HG03442 (cell line): Measurements from ENCODE around the gene HDAC11.
"Not testable (repeated sequence)": the region's sequence is repeated elsewhere in the genome, so short reads cannot be mapped to it uniquely, and the experiment has no call there.

Source experiments
- ATAC-seq: cut with Tn5 transposase; IDR thresholded peaks from one replicate; pipeline ENCODE4 v1.9.1; 2021; ENCODE audit warnings: mild to moderate bottlenecking, moderate library complexity; ENCODE audit not compliant: unreplicated experiment

HDAC11 gene

DNA sequence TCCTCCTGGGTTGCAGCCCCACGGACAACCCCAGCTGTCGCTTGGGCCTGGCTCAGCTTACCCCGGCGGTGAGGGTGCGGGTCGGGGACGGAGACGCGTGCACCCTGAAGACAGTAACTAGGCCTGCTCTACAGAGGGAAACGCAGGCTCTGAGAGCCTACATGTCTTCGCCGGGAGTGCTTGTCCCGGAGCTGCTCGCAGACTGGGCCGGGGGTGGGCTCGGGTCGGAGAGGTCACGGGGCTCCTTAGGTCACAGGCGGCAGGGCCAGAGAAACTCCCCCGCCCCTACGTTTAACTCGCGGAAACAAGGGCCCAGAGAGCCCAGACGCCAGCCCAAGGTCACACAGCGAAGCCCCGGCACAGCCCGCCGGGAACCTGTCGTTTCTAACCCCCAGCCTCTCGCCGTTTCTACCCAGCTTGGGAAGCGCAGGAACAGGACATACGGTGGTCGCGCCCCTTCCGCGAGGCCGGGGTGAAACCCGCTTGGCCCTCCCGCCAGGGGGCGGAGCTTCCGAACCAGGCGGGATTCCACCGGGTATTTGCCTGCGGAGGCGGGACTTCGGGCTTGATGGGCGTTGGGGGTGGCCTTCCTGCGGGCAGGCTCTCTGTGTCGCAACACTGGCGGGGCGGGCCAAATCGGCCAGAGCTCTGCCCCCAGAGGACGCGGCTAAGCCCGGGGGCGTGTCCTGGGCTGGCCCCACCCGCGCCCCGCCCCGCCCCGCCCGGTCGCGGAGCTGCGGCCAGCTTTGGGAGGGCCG, at the start of gene HDAC11:
Gene HDAC11 (plus strand): TSS at position 725 of the 758 bp plus-strand sequence. CDS start 42 bp downstream, outside the sequence.
- ATAC-seq, result peak; percentile 95

GRCh38 chr3:13430411-13430875, 49.7 kb upstream of the HDAC11 start:
- ATAC-seq, result not testable (repeated sequence)

- no peak for ATAC-seq
These were observed 48.0 kb upstream of the HDAC11 start for GRCh38 chr3:13432093-13432492.

- no peak for ATAC-seq
These were observed 46.2 kb upstream of the HDAC11 start for GRCh38 chr3:13433912-13434311.

- not testable (repeated sequence) for ATAC-seq
These were observed 43.9 kb upstream of the HDAC11 start for GRCh38 chr3:13436213-13436612.

DNA sequence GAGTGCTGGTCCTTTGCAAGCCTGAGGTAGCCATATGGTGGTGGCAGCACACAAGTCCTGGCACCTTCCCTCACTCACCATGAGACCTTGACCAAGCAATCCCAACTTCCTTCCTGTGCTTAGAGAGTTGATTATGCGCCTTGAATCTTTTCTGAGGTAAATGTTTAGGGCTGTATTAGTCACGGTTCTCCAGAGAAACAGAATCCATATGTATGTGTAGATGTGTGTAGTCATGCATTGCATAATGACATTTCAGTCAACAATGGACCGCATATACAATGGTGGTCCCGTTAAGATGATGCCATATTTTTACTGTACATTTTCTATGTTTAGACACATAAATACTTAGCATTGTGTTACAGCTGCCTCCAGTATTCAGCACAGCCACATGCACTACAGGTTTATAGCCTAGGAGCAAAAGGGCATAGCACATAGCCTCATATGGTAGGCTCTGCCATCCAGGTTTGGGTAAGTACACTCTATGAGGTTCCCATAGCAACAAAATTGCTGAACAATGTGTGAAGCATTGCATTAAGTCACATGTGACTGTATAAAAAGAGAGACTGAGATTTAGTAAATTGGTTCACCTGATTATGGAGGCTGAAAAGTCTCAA, 39.8 kb upstream of the HDAC11 start:
- no peak for ATAC-seq

DNA sequence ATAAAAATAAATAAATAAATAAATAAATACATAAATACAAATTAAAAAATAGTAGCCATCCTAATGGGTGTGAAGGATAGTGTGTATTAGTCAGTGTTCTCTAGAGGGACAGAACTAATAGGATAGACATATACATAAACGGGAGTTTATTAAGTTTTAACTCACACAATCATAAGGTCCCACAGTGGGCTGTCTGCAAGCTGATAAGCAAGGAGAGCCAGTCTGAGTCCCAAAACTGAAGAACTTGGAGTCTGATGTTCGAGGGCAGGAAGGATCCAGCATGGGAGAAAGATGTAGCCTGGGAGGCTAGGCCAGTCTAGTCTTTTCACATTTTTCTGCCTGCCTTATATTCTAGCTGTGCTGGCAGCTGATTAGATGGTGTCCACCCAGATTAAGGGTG, 37.2 kb upstream of the HDAC11 start:
- not testable (repeated sequence) for ATAC-seq

GRCh38 chr3:13451301-13451673, 28.8 kb upstream of the HDAC11 start:
- ATAC-seq, result peak; percentile 12

DNA sequence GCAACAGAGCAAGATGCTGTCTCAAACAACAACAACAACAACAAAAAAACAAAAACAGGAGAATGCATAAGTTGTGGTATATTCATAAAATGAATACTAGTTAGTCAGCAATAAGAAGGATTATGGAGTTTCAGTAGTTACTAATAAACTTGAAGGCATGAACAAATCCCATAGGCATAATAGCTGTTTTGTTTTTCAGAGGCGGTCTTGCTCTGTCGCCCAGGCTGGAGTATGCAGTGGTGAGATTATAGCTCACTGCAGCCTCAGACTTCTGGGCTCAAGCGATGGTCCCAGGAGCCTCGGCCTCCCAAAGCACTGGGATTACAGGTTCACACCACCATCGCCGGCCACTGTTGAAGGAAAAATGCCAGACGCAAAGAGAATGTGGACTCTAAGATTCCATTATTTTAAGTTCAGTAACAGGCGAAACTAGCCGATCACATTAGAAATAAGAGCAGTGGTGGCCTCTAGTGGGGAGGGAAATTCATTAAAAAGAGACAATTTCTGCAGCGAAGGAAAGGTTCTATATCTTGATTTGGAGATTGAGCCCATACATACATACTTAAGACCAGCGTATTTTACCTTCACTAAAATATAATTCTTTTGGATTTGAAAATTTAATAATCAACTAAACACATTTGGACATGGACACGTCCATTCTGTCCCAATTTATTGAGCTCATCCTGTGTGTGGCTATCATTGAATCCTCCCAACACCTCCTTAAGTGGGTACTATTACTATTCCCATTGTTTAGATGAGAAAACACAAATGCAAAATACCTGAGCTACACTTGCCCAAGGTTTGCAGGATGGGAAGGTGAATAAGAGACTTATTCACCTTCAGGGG, 27.4 kb upstream of the HDAC11 start:
- ATAC-seq, result no peak

- no peak for ATAC-seq
These were observed 24.5 kb upstream of the HDAC11 start for GRCh38 chr3:13455644-13456043.

GRCh38 chr3:13457593-13457992, 22.5 kb upstream of the HDAC11 start:
- ATAC-seq, result no peak

- ATAC-seq, result no peak
These were observed 20.3 kb upstream of the HDAC11 start for GRCh38 chr3:13459605-13460340.

DNA sequence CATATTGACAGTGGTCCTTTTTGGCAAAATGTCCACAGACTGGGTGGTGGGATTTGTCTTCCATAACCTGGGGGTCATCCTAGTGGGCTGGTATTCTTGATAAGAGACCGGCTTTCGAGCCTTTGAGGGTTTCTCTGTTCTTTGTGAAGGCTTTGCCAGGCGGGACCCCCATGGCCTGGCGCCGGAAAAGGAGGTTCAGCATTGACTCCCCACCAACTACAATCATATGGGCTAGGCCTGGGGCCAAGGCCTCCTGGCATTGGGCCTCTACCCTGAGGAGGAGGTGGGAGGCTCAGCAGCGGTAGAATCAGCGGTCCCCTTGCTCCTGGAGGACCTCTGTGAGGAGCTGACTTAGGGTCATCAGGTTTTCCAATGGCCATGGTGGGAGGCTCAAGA, 19.8 kb upstream of the HDAC11 start:
- no peak for ATAC-seq

DNA sequence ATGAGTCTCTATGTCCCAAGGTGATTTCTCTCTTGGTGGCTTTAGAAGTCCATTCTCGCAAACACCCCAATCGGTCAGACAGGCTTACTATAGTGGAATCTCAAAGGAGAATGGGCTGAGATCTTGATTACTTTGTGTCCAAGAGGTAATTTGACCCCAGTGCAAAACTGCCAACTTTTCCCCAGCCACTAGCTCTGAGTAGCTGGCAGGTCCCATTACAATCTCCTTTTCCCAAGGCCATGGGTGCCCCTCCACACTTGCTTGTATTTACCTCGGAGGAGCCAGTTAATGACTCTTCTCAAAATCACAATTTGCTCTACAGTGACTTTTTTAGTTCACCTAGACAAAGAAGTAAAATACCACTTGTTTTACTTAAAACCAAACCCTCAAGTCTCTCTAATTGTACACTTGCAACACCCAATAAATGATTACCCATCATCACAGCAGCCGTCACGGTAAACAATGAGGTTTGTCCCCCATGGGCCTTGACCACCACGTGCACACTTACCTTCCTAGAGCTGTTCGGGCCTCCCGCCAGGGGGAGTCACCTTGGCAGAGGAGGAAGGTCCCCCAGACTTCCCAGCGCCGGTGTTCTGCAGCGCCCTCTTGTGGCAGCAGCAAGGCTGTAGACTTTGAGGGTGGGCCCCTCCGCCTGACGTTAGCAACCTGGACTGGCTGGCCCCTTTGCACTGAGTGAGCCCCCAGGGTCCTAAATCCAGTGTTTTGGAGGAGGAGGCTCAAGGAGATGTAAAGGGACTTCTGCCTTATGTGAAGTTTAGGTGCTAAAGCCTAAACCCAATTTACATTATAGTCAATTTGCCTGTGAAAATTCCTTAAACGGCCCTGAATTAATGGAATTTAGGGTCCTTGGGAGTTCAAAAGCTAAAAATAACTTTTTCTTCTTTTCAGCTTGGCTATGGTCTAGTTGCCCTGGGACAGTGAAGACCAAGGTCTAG, 18.7 kb upstream of the HDAC11 start:
- peak; percentile 49 for ATAC-seq

- ATAC-seq, result no peak
These were observed 17.9 kb upstream of the HDAC11 start for GRCh38 chr3:13462125-13462629.

DNA sequence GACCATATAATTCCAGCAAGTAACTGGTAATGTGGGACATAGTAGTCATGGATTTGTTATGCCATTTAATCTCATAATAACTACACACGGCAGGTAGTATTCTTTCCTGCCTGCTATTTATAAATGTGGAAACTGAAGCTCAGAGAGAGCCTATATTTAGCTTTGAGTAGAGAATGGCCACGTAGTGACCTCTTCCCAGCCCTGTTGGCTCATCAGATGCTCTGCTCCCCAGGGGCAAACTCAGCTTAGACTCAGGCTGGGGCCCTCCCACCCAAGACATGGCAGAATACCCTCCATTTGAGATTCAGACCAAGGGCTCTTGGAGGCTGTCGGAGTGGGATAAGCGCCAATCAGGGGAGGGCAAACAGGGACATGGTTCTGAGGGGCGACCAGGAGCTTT, 17.3 kb upstream of the HDAC11 start:
- no peak for ATAC-seq

DNA sequence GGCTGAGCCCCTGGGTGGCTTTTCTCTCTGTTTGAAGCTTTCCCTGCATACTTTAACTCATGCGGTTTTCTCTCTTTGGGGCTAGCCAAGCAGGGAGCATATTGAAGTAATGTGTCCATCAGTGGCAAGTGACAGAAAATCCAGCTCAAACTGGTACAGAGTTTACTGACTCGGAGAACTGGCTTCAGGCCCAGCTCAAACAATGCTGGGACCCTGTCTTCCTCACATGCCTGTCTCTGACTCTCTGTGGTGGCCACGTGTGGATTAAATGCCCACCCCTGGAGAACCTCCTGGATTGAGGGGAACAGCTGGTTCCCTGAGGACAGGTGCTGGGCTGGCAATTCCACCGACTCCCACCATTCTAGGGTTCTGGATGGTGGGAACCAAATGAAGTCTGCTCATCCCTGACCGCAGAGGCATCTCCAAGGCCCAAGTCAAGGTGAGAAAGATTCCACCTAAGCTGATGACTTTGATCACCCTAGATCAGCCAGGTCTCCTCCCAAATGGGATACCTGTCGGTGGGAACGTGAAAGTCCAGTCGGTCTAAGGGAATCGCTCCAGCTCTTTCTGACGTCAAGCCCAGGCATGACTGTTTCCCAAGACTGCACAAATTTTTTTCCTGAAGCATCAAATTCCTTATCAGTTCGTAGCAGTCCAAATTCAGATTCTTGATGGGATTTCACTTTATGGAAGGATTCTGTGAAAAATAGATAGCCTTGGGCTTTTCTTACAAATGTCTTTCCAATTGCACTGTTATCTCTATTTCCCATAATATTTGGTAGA, 16.3 kb upstream of the HDAC11 start:
- no peak for ATAC-seq

- no peak for ATAC-seq
These were observed 14.8 kb upstream of the HDAC11 start for GRCh38 chr3:13465236-13465873.
